HepG2 (cell line): ENCODE data around the gene ENDOG. TPM values are rescaled to one million over a fixed set of nuclear protein-coding genes. Genes with fewer than 3 reads are reported as not detected.
A peak's percentile ranks its signal among the peaks of the same experiment; 100 is the strongest.

ENCODE experiments used
- AHDC1 ChIP-seq: sonication (generic); formaldehyde crosslinking; IDR thresholded peaks from 2 replicates; pipeline ENCODE4 v1.5.1; 2020; ENCODE audit warnings: mild to moderate bottlenecking, missing genetic modification reagents, borderline replicate concordance
- AKAP8 ChIP-seq: sonication (generic); formaldehyde crosslinking; IDR thresholded peaks from 2 replicates; pipeline ENCODE4 v1.5.1; 2020; ENCODE audit warnings: mild to moderate bottlenecking, missing genetic modification reagents
- ATF4 ChIP-seq, 2 experiments: fragments of 450-650 bp in 1 of 2; sonication (generic) in 1 of 2; formaldehyde crosslinking; IDR thresholded peaks; 2 replicates each; pipeline versions ENCODE4 v1.5.0 to v1.8.0; 2020 to 2022; ENCODE audit warnings: mild to moderate bottlenecking in 1 of 2, missing genetic modification reagents in 1 of 2
- BRCA1 ChIP-seq: sonication (generic); formaldehyde crosslinking; IDR thresholded peaks from 2 replicates; pipeline ENCODE4 v1.4.0; 2020; ENCODE audit warnings: missing genetic modification reagents
- HOXA5 ChIP-seq: sonication (generic); formaldehyde crosslinking; IDR thresholded peaks from 2 replicates; pipeline ENCODE4 v1.4.0; 2020; ENCODE audit warnings: missing genetic modification reagents
- MBD4 ChIP-seq: IDR thresholded peaks from 2 replicates; pipeline ENCODE4 v1.6.1; 2012; ENCODE audit warnings: low read length, inconsistent platforms, borderline replicate concordance
- MIER3 ChIP-seq: IDR thresholded peaks from 2 replicates; pipeline ENCODE4 v1.6.1; 2016; ENCODE audit warnings: missing compliant biosample characterization, borderline replicate concordance
- NFKBIZ ChIP-seq: IDR thresholded peaks from 2 replicates; pipeline ENCODE4 v1.6.1; 2018; ENCODE audit warnings: missing genetic modification reagents, missing compliant biosample characterization
- NRL ChIP-seq: sonication (generic); formaldehyde crosslinking; IDR thresholded peaks from 2 replicates; pipeline ENCODE4 v1.5.0; 2020; ENCODE audit warnings: missing genetic modification reagents, mild to moderate bottlenecking, moderate library complexity, borderline replicate concordance
- SOX13 ChIP-seq, 3 experiments: fragments of 450-650 bp in 1 of 3; sonication (generic) in 1 of 3; formaldehyde crosslinking in 1 of 3; IDR thresholded peaks in 2 of 3; conservative IDR thresholded peaks in 1 of 3; 2 replicates each; pipeline versions ENCODE4 v1.5.0 to v1.6.1; 2016 to 2020; ENCODE audit warnings: antibody characterized with exemption in 1 of 3, mild to moderate bottlenecking in 1 of 3, missing compliant biosample characterization in 1 of 3, missing genetic modification reagents in 1 of 3, moderate library complexity in 1 of 3
- TFAP4 ChIP-seq: sonication (generic); IDR thresholded peaks from 2 replicates; pipeline ENCODE4 v1.6.1; 2016; ENCODE audit warnings: low read depth, borderline replicate concordance
- ZBTB20 ChIP-seq: sonication (generic); formaldehyde crosslinking; IDR thresholded peaks from 2 replicates; pipeline ENCODE4 v1.8.1; 2023; ENCODE audit warnings: missing genetic modification reagents, low read depth, mild to moderate bottlenecking, borderline replicate concordance
- ZBTB34 ChIP-seq: sonication (generic); formaldehyde crosslinking; IDR thresholded peaks from 2 replicates; pipeline ENCODE4 v1.8.0; 2022; ENCODE audit warnings: mild to moderate bottlenecking, missing genetic modification reagents
- ZNF598 ChIP-seq: sonication (generic); formaldehyde crosslinking; IDR thresholded peaks from 2 replicates; pipeline ENCODE4 v1.5.1; 2020; ENCODE audit warnings: mild to moderate bottlenecking, missing genetic modification reagents, borderline replicate concordance
- ZNF839 ChIP-seq: sonication (generic); formaldehyde crosslinking; IDR thresholded peaks from 2 replicates; pipeline ENCODE4 v1.4.0; 2020; ENCODE audit warnings: missing genetic modification reagents, mild to moderate bottlenecking, borderline replicate concordance
- ZNF879 ChIP-seq: sonication (generic); formaldehyde crosslinking; IDR thresholded peaks from 2 replicates; pipeline ENCODE4 v1.8.1; 2023; ENCODE audit warnings: missing genetic modification reagents
- polyA plus RNA-seq, 8 experiments: library from polyadenylated mRNA; depleted of rRNA in 3 of 8; stranded (reverse) in 7 of 8; unstranded in 1 of 8; fragments of >200 nt; fragmentation: Illumina TruSeq in 4 of 8; extraction: Trizol in 4 of 8; gene quantifications; 2 replicates each; pipeline versions ENCODE4 v1.2.1 to v1.2.3, GENCODE V29; 2011 to 2016; ENCODE audit warnings: low read depth in 4 of 8, missing spikeins in 1 of 8, mixed read lengths in 1 of 8; ENCODE audit not compliant: insufficient read depth in 1 of 8
- total RNA-seq, 5 experiments: library from RNA; depleted of rRNA; stranded (reverse); fragments of >200 nt; fragmentation: Illumina TruSeq; extraction: Trizol; gene quantifications; 2 replicates each; pipeline ENCODE4 v1.2.3, GENCODE V29; 2016; ENCODE audit warnings: low read depth in 1 of 5

The ENDOG gene
- total and polyA plus RNA-seq, 2 of the 13 experiments (the other 11 are each of a cell fraction or from before 2014, with no cell fraction given), result 26.3 to 28.8 TPM

GRCh38 chr9:128786681-128787601, 31.4 kb upstream of the ENDOG start, which contains the start of gene TBC1D13 (continued):
- TF ChIP-seq TFAP4, result no peak; the same call in 1 of the 2 replicates
- TF ChIP-seq ATF4 (CRISPR knock-in tag; IDR thresholded peaks at IDR 0.05), result peak in 1 of 2 experiments; percentile 82; a peak in 1 of 4 replicates
- peak; percentile 92; the same call in 1 of the 2 replicates for TF ChIP-seq ZNF598
- TF ChIP-seq HOXA5 (CRISPR knock-in tag), result peak; percentile 95
- TF ChIP-seq ZBTB20 (CRISPR knock-in tag), result peak; percentile 85
- TF ChIP-seq NFKBIZ, result peak; percentile 78; the same call in 1 of the 2 replicates
- peak; percentile 61; the same call in 1 of the 2 replicates for TF ChIP-seq AHDC1 (CRISPR knock-in tag)
- TF ChIP-seq ZBTB34 (CRISPR knock-in tag), result no peak; the same call in 1 of the 2 replicates
- TF ChIP-seq ZNF879 (CRISPR knock-in tag), result peak; percentile 96; the same call in 1 of the 2 replicates
- TF ChIP-seq MBD4, result no peak
- TF ChIP-seq NRL (CRISPR knock-in tag), result peak; percentile 92
- peak; percentile 66; the same call in 1 of the 2 replicates for TF ChIP-seq AKAP8
- TF ChIP-seq SOX13 (IDR thresholded peaks at IDR 0.05), result peak; percentile 40; the same call in 1 of the 2 replicates
- peak in 1 of 2 experiments; percentile 65; a peak in 2 of 4 replicates for TF ChIP-seq SOX13 (CRISPR knock-in tag; conservative IDR thresholded peaks at IDR 0.05 in 1 of 2, IDR thresholded peaks at IDR 0.05 in 1 of 2)
- TF ChIP-seq MIER3 (CRISPR knock-in tag), result peak; percentile 82; the same call in 1 of the 2 replicates
- TF ChIP-seq BRCA1 (CRISPR knock-in tag), result 0 out of 2 replicates have a peak, but pooled peaks have one; percentile 24
- TF ChIP-seq ZNF839 (CRISPR knock-in tag), result no peak
